GM12892 (cell line): ENCODE data around the gene SMIM41.

Experiments
- POLR2A ChIP-seq: IDR thresholded peaks from 2 replicates; pipeline ENCODE4 v1.6.1; 2011; ENCODE audit warnings: low read depth, low read length, control low read depth
- TAF1 ChIP-seq: IDR thresholded peaks from 2 replicates; pipeline ENCODE4 v1.6.1; 2011; ENCODE audit warnings: low read depth, mild to moderate bottlenecking, control low read depth, low read length, borderline replicate concordance

GRCh38 chr12:52081263-52081733 is 1.8 kb downstream of the SMIM41 start:
- TF ChIP-seq POLR2A (no peak), TAF1 (no peak)
